ENCODE results near the gene RPS6KL1.

- no peak for TF ChIP-seq ISL1 (CRISPR knock-in tag; IDR thresholded peaks at IDR 0.05)
- no peak for TF ChIP-seq ZFP30 (CRISPR knock-in tag; IDR thresholded peaks at IDR 0.05)
- no peak for TF ChIP-seq ZNF565 (CRISPR knock-in tag; conservative IDR thresholded peaks at IDR 0.05; ENCODE audit: low read depth)
Measured at GRCh38 chr14:74949859-74950573, 27.0 kb upstream of the RPS6KL1 start.

Measured in SK-N-SH treated with all-trans-retinoic acid at 6 μM for 48 hours (cell line).